Cerebellar nuclear complex (tissue), 1 donor: ENCODE data around the gene GFOD2.

ENCODE experiments used
- DNase-seq, 2 experiments: peaks; one replicate each; lab custom pipeline; 2025; lab: John Stamatoyannopoulos, UW

GFOD2 gene

DNA sequence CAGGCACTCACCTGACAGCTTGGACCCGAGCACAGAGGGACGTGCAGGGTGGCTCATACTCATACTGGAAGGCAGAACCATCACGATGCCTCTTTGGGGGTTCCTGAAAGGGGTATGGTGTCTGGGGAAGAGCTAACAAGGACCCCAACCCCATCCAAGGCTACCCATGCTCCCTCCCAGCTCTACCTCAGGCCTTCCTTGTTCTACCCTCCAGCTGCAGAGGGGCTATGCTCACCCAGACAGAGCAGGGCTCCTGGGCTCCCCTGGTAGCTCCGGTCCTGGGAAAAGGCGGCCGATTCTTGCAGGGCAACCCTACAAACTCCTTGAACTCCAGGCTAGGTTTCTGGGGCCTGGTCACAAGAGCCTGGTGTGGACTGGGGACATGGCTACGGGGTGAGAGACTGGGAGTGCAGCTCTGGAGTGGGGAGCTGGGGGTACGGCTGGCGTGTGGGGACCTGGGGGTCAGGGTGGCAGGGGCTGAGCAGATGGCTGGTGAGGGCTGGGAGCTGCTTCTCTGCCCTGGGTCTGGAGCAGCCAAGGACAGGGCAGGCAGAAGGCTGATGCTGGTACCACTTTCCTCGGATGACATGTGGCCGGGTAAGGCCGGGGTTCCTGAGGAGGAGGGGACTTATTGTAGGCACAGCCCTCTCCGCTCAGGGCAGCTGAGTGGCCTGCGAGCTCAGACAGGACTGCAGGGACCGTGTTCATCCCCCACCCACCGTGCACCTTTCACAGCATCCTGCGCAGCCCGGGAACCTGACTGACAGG is 61.2 kb downstream of the GFOD2 start:
- DNase-seq = no peak

- no peak for DNase-seq
Measured at GRCh38 chr16:67657017-67657608, 62.0 kb downstream of the GFOD2 start.

DNA sequence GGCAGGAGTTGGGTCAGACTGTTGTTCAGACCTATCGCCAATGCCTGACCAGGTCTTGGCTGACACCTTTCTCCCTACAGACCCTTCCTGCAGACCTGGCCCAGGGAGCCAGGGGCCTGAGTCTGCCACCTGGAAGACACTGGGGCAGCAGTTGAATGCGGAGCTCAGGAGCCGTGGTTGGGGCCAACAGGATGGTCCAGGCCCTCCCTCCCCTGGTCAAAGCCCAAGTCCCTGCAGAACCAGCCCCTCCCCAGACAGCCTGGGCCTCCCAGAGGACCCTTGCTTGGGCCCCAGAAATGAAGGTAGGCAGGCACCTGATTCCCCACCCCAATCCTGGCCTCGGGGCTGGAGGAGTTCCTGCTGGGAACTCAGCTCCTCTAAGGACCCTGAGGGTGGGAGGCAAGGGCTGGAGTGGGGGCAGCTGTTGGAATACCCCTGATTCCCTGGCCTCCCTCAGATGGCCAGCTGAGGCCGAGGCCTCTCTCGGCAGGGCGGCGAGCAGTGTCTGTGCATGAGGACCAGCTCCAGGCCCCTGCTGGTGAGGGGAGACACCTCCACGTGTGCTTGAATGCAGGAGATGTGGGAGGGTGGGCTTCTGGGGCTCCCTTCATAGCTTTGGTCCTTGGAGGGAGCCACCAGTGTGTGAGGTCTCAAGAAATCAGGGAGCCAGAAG is 62.6 kb downstream of the GFOD2 start:
- no peak for DNase-seq

DNA sequence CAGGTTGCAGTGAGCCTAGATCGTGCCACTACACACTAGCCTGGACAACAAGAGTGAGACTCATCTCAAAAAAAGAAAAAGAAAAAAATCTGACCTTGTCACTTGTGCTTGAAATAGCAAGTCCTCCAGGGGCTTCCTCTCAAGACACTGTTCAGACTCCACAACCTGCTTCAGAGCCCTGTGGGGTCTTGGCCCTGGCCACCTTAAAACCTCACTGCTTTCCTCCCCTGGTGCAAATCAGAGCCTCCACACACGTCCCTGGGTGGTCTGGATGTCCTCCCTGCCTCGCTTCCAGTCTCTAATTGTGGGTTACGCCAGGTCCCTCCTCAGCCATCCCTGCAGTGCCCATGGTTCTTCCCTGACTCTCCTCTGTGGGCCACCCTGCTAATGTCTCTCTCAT is 63.8 kb downstream of the GFOD2 start:
- DNase-seq = no peak

- DNase-seq = no peak
Measured at GRCh38 chr16:67654403-67654911, 64.7 kb downstream of the GFOD2 start.

GRCh38 chr16:67653789-67654402 is 65.2 kb downstream of the GFOD2 start:
- no peak for DNase-seq

DNA sequence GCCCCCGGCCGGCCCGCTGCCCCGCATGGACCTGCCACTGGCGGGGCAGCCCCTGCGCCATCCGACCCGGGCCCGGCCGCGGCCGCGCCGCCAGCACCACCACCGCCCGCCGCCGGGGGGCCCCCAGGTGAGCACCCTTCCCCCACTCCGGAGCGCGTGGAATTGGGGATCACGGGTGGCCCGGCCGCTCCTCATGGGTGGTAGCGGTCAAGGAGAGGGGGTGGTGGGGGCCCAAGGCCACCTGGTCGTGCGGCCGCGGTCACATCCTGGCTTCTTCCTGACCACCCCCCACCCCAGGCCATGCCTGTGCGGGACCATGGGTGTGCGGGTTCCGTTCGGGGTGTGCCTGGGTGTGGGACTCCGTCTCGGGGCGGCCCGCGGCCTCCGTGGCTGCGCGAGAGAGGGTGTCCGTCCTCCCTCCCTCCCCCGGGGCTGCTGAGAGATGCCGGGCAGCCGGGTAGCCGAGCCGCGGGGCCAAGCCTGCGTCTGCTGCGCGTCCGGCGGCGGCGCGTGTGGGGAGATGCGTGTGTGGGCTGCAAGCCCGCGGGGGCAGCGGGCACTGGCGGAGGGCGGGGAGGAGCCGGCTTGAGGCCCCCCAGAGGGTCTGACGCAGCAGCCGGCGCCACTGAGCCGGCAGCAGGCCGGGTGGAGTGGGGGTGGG is 65.9 kb downstream of the GFOD2 start:
- DNase-seq = no peak

- DNase-seq = no peak
Measured at GRCh38 chr16:67652578-67653127, 66.5 kb downstream of the GFOD2 start.

GRCh38 chr16:67651847-67652246 is 67.3 kb downstream of the GFOD2 start:
- no peak for DNase-seq

DNA sequence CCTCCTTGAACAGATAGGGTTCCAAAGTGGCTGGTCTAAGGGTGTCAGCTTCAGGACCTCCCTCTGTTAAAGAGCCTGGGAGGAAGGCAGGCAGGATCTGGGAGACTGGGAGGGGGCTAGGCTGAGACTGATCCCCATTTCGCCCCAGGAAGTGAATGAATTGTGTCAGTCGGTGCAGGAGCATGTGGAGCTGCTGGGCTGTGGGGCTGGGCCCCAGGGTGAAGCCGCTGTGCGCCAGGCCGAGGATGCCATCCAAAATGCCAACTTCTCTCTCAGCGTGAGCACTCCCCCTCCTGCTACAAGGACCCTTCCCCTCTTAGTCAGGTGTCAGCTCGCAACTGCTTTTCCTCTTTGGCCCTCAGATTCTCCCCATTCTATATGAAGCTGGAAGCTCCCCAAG is 68.1 kb downstream of the GFOD2 start:
- no peak for DNase-seq

DNA sequence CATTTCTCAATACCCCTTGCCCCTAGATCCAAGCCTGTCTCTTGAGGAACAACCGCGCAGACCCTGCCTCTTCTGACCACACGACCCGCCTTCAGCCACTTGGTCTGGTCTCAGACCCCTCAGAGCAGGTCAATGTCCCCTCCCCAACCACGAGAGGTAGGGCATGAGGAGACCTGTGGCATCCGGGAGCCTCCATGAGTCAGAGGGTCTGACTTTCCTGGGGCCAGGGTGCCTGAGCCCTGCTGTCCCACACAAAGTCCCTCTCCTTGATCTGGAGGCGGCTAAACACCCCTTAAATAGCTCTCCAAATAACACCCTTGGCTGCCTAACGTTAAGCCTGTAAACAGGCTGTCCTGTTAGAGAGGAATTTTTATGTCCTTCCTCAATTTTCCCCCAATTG is 69.1 kb downstream of the GFOD2 start:
- DNase-seq = no peak

- no peak for DNase-seq
Measured at GRCh38 chr16:67649494-67649931, 69.6 kb downstream of the GFOD2 start.

DNA sequence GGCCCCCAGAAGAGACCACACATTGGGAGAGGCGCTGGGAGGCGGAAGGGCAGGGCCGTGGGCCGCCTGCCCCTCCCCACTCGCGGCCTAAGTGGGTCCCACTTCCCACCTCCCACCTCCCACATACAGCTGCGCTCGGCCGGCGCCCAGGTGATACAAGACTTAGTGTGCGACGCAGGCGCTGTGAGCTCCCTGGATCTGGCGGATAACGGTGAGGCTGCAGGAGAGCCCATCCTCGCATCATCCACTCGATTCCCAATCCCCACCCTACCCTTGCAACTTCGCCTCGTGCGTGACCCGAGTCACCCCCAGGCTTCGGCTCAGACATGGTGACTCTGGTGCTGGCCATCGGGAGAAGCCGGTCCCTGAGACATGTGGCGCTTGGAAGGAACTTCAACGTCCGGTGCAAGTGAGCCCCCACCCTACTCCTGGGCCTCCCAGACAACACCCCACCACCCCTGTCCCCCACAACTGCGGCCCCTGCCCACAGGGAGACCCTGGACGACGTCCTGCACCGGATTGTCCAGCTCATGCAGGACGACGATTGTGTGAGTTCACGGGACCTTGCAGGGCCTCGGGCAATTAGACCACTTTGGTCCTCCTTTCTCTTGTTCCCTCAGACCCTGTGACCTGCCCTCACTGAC is 70.2 kb downstream of the GFOD2 start:
- DNase-seq = no peak

GRCh38 chr16:67648088-67648763 is 70.9 kb downstream of the GFOD2 start:
- no peak for DNase-seq

GRCh38 chr16:67647681-67648080 is 71.4 kb downstream of the GFOD2 start:
- DNase-seq = no peak

DNA sequence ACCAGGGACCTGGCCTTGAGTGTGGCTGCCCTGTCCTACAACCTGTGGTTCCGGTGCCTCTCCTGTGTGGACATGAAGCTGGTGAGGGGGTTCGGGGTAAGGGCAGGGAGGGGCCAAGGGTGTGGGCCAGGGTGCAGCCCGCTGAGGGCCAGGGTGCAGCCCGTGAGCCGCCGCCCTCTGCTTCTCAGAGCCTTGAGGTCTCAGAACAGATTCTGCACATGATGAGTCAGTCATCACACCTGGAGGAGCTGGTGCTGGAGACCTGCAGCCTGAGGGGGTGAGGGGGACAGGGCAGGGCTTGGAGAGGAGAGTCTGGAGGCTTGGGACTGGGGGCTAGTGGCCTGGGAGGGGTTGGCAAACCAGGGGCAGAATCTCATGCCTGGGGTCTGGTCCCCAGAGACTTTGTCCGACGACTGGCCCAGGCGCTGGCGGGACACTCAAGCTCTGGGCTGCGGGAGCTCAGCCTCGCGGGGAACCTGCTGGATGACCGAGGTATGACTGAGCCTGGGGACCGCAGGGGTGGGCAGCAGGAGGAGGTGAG is 71.9 kb downstream of the GFOD2 start:
- DNase-seq = no peak

DNA sequence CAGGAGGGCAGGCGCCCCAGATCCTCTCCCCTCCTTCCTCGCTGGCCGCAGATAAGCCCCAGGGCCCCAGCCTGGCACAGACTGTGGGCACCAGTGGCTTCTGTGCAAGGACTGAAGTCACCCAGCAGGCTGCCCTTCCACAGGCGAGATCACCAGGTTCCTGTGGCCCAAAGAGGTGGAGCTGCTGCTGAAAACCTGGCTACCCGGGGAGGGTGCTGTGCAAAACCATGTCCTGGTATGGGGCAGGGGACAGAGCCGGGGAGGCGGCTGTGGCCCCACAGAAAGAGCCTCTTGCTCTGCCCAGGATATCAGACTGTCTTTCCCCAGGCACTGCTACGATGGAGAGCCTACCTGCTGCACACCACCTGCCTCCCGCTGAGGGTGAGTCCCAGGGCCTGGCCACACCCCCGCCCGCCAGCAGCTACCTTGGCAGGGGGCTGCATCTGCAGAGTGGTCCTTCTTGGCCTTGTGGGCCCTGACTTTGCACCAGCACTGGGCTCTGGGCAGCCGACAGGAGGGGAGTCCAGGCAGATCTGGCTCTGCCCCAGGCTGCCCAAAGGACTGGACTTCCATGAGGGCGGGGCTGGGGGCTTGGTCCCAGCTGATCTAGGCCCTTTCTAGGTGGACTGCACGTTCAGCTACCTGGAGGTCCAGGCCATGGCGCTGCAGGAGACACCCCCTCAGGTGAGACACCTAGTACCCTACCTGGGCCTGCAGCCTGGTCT is 73.6 kb downstream of the GFOD2 start:
- no peak for DNase-seq

- DNase-seq = no peak
Measured at GRCh38 chr16:67644038-67644437, 75.1 kb downstream of the GFOD2 start.
